ENCODE results near the gene PSMB10.

Gene PSMB10

GRCh38 chr16:67963662-67964321 lies 27.1 kb upstream of the PSMB10 start:
- DNase-seq: no peak

GRCh38 chr16:67963292-67963661 lies 26.6 kb upstream of the PSMB10 start:
- no peak for DNase-seq

GRCh38 chr16:67962135-67962534 lies 25.5 kb upstream of the PSMB10 start:
- DNase-seq: no peak

- no peak for DNase-seq
Measured at GRCh38 chr16:67961551-67961957, 24.9 kb upstream of the PSMB10 start.

- DNase-seq: no peak
Measured at GRCh38 chr16:67959536-67960329, 23.1 kb upstream of the PSMB10 start.

- DNase-seq: no peak
Measured at GRCh38 chr16:67957622-67958021, 21.0 kb upstream of the PSMB10 start.

- no peak for DNase-seq
Measured at GRCh38 chr16:67954421-67955196, 18.0 kb upstream of the PSMB10 start.

GRCh38 chr16:67953641-67954375 lies 17.2 kb upstream of the PSMB10 start:
- DNase-seq: no peak

- DNase-seq: no peak
Measured at GRCh38 chr16:67951485-67951884, 14.8 kb upstream of the PSMB10 start.

- DNase-seq: no peak
Measured at GRCh38 chr16:67950335-67950843, 13.7 kb upstream of the PSMB10 start.

GRCh38 chr16:67949645-67950044 lies 13.0 kb upstream of the PSMB10 start:
- no peak for DNase-seq

- no peak for DNase-seq
Measured at GRCh38 chr16:67948015-67948414, 11.4 kb upstream of the PSMB10 start.

GRCh38 chr16:67946966-67947558 lies 10.4 kb upstream of the PSMB10 start:
- no peak for DNase-seq

GRCh38 chr16:67946128-67946569 lies 9.5 kb upstream of the PSMB10 start:
- DNase-seq: no peak

- no peak for DNase-seq
Measured at GRCh38 chr16:67945392-67945933, 8.8 kb upstream of the PSMB10 start.

- no peak for DNase-seq
Measured at GRCh38 chr16:67944690-67945391, 8.2 kb upstream of the PSMB10 start.

GRCh38 chr16:67943619-67944504 lies 7.2 kb upstream of the PSMB10 start, which contains the start of gene LCAT:
Gene LCAT, minus strand, starts transcription at chr16:67944120. Its CDS starts 19 bp downstream, at chr16:67944101.
- DNase-seq: no peak

- DNase-seq: no peak
Measured at GRCh38 chr16:67943256-67943618, 6.6 kb upstream of the PSMB10 start.

- no peak for DNase-seq
Measured at GRCh38 chr16:67942510-67943255, 6.0 kb upstream of the PSMB10 start.

- DNase-seq: peak in 1 of 2 donors; percentile 50
Measured at GRCh38 chr16:67942200-67942509, 5.5 kb upstream of the PSMB10 start.
